ACC112 (cell line): Measurements from ENCODE around the gene MPP3.

Experiments
- H2AFZ ChIP-seq: fragments of 200-600 bp; sonication (generic); one replicate; pipeline ENCODE4 v1.6.0; 2017; ENCODE audit warnings: antibody characterized with exemption, low read length; ENCODE audit not compliant: unreplicated experiment
- H3K27ac ChIP-seq: fragments of 200-600 bp; sonication (generic); 2 replicates; pipeline ENCODE4 v1.5.1; 2014; ENCODE audit warnings: low read depth, mild to moderate bottlenecking, antibody characterized with exemption, low read length, moderate library complexity
- H3K27me3 ChIP-seq: fragments of 200-600 bp; sonication (generic); 2 replicates; pipeline ENCODE4 v1.6.1; 2014; ENCODE audit warnings: mild to moderate bottlenecking, antibody characterized with exemption, low read length, moderate library complexity, mixed read lengths; ENCODE audit not compliant: insufficient read depth
- H3K36me3 ChIP-seq: fragments of 200-600 bp; sonication (generic); 2 replicates; pipeline ENCODE4 v1.6.1; 2016; ENCODE audit warnings: mild to moderate bottlenecking, antibody characterized with exemption, low read length, moderate library complexity, mixed read lengths; ENCODE audit not compliant: insufficient read depth
- H3K4me1 ChIP-seq: fragments of 200-600 bp; sonication (generic); one replicate; pipeline ENCODE4 v1.6.1; 2016; ENCODE audit warnings: low read length, mixed read lengths; ENCODE audit not compliant: insufficient read depth, unreplicated experiment, control insufficient read depth
- H3K4me3 ChIP-seq: fragments of 200-600 bp; sonication (generic); 2 replicates; pipeline ENCODE4 v1.5.1; 2014; ENCODE audit warnings: mild to moderate bottlenecking, low read depth, low read length
- H3K79me2 ChIP-seq: fragments of 200-600 bp; sonication (generic); one replicate; pipeline ENCODE4 v1.6.0; 2016; ENCODE audit warnings: low read length; ENCODE audit not compliant: control insufficient read depth, unreplicated experiment, insufficient read depth

MPP3 gene

GRCh38 chr17:43759836-43760235 is 73.1 kb downstream of the MPP3 start:
- peaks cover 4% of the 10 kb centered on the region for H3K4me1 ChIP-seq
- H3K79me2 ChIP-seq, result no peaks in the 10 kb centered on the region
- no peaks in the 10 kb centered on the region for H3K36me3 ChIP-seq
- no peak overlapping the region for H3K4me3 ChIP-seq
- no peak overlapping the region for H3K27ac ChIP-seq
- peaks cover 32% of the 10 kb centered on the region for H3K27me3 ChIP-seq
- no peak overlapping the region for H2AFZ ChIP-seq

GRCh38 chr17:43758497-43759174 is 74.3 kb downstream of the MPP3 start, which contains the start of gene SOST:
Gene SOST (minus strand): TSS chr17:43758791. CDS start chr17:43758741, 50 bp downstream.
- Histone ChIP-seq H3K79me2 (no peaks in the 10 kb centered on the region), H3K4me3 (no peak within 1 kb of the TSS), H3K36me3 (no peaks in the 10 kb centered on the region), H3K27me3 (peaks cover 32% of the 10 kb centered on the region), H3K4me1 (peaks cover 6% of the 10 kb centered on the region), H2AFZ (no peak within 1 kb of the TSS), H3K27ac (no peak within 1 kb of the TSS)

GRCh38 chr17:43758086-43758485 is 74.9 kb downstream of the MPP3 start:
- Histone ChIP-seq H2AFZ (no peak overlapping the region), H3K79me2 (no peaks in the 10 kb centered on the region), H3K4me1 (peaks cover 6% of the 10 kb centered on the region), H3K27me3 (peaks cover 32% of the 10 kb centered on the region), H3K4me3 (no peak overlapping the region), H3K27ac (no peak overlapping the region), H3K36me3 (no peaks in the 10 kb centered on the region)

- Histone ChIP-seq H3K27me3 (peaks cover 32% of the 10 kb centered on the region), H3K36me3 (no peaks in the 10 kb centered on the region), H3K4me1 (peaks cover 6% of the 10 kb centered on the region), H3K4me3 (no peak overlapping the region), H3K27ac (no peak overlapping the region), H3K79me2 (no peaks in the 10 kb centered on the region), H2AFZ (no peak overlapping the region)
Observed at GRCh38 chr17:43757171-43757660, 75.7 kb downstream of the MPP3 start.

GRCh38 chr17:43756201-43756600 is 76.7 kb downstream of the MPP3 start:
- H3K4me3 ChIP-seq, result no peak overlapping the region
- H3K36me3 ChIP-seq, result no peaks in the 10 kb centered on the region
- H3K27me3 ChIP-seq, result peaks cover 32% of the 10 kb centered on the region
- H3K27ac ChIP-seq, result no peak overlapping the region
- peaks cover 6% of the 10 kb centered on the region for H3K4me1 ChIP-seq
- no peak overlapping the region for H2AFZ ChIP-seq
- H3K79me2 ChIP-seq, result no peaks in the 10 kb centered on the region

- peaks cover 32% of the 10 kb centered on the region for H3K27me3 ChIP-seq
- peak overlapping the region; percentile 75 for H3K4me3 ChIP-seq
- peak overlapping the region; percentile 31 for H2AFZ ChIP-seq
- H3K79me2 ChIP-seq, result no peaks in the 10 kb centered on the region
- peaks cover 6% of the 10 kb centered on the region for H3K4me1 ChIP-seq
- H3K36me3 ChIP-seq, result no peaks in the 10 kb centered on the region
- no peak overlapping the region for H3K27ac ChIP-seq
Observed at GRCh38 chr17:43755389-43755875, 77.5 kb downstream of the MPP3 start.

GRCh38 chr17:43754947-43755346 is 78.0 kb downstream of the MPP3 start:
- H3K4me3 ChIP-seq, result peak overlapping the region; percentile 75
- no peak overlapping the region for H3K27ac ChIP-seq
- peaks cover 7% of the 10 kb centered on the region for H3K4me1 ChIP-seq
- peaks cover 32% of the 10 kb centered on the region for H3K27me3 ChIP-seq
- no peaks in the 10 kb centered on the region for H3K79me2 ChIP-seq
- no peaks in the 10 kb centered on the region for H3K36me3 ChIP-seq
- H2AFZ ChIP-seq, result peak overlapping the region; percentile 31

GRCh38 chr17:43753493-43754129 is 79.3 kb downstream of the MPP3 start:
- H2AFZ ChIP-seq, result no peak overlapping the region
- H3K27me3 ChIP-seq, result peaks cover 31% of the 10 kb centered on the region
- H3K4me1 ChIP-seq, result peaks cover 14% of the 10 kb centered on the region
- no peak overlapping the region for H3K27ac ChIP-seq
- H3K36me3 ChIP-seq, result no peaks in the 10 kb centered on the region
- no peaks in the 10 kb centered on the region for H3K79me2 ChIP-seq
- no peak overlapping the region for H3K4me3 ChIP-seq
